HFF-Myc (cell line): ENCODE measurements around the gene CNBD2.
"Not testable (repeated sequence)": the region's sequence is repeated elsewhere in the genome, so short reads cannot be mapped to it uniquely, and the experiment has no call there.

ENCODE experiments used
- DNase-seq: peaks from one replicate; pipeline ENCODE4 v3.0.0-alpha.2; 2011; ENCODE audit warnings: low read depth; ENCODE audit errors: extremely low read depth
- H3K4me3 ChIP-seq: replicated peaks from 2 replicates; pipeline ENCODE4 v1.5.1; 2011; ENCODE audit warnings: low read depth, mild to moderate bottlenecking, control low read depth, low read length
- TF ChIP-seq, protein P1 (sequence below): IDR thresholded peaks from 2 replicates; pipeline ENCODE4 v1.5.1; 2012; ENCODE audit warnings: mild to moderate bottlenecking, low read depth, low read length, control low read depth; ENCODE audit errors: missing control alignments

The CNBD2 gene

DNA sequence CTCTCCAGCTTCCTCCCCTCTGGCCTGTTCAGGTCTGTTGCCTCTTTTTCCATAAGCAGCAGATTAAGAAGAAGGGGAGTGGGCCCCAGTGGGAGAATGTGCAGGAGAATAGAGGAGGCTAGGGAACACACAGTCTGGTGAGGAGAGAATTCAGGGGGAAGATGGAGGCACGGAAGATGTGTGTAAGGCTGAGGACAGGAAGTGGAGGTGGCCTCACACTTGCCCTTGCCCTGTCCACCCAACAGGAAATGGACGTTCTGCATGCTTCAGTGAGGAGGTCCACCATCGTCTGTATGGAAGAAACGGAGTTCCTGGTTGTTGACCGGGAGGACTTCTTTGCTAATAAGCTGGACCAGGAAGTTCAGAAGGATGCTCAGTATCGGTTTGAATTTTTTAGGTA lies 16.0 kb downstream of the CNBD2 start:
- TF ChIP-seq, protein P1, sequence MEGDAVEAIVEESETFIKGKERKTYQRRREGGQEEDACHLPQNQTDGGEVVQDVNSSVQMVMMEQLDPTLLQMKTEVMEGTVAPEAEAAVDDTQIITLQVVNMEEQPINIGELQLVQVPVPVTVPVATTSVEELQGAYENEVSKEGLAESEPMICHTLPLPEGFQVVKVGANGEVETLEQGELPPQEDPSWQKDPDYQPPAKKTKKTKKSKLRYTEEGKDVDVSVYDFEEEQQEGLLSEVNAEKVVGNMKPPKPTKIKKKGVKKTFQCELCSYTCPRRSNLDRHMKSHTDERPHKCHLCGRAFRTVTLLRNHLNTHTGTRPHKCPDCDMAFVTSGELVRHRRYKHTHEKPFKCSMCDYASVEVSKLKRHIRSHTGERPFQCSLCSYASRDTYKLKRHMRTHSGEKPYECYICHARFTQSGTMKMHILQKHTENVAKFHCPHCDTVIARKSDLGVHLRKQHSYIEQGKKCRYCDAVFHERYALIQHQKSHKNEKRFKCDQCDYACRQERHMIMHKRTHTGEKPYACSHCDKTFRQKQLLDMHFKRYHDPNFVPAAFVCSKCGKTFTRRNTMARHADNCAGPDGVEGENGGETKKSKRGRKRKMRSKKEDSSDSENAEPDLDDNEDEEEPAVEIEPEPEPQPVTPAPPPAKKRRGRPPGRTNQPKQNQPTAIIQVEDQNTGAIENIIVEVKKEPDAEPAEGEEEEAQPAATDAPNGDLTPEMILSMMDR: no peak
- no peak for DNase-seq
- H3K4me3 ChIP-seq: no peak overlapping the region

DNA sequence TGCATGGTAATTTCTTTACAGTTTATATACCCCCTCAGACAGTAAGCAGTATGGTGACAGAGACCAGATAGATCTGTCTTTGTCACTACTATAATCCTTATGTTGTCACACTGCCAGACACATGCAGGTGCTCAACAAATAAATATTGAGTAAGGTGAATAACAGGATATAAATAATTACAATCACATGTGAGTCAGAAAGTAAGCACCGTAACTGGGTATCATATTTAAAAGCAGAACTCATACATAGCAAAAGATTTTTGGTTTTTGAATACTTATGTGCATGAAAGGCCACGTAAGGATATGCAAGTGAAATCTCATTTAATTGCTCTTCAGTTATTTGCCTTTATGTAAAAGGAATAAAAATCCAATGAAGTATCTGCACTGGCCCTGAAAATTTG lies 17.4 kb downstream of the CNBD2 start:
- TF ChIP-seq, protein P1: no peak
- H3K4me3 ChIP-seq: no peak overlapping the region
- DNase-seq: no peak

DNA sequence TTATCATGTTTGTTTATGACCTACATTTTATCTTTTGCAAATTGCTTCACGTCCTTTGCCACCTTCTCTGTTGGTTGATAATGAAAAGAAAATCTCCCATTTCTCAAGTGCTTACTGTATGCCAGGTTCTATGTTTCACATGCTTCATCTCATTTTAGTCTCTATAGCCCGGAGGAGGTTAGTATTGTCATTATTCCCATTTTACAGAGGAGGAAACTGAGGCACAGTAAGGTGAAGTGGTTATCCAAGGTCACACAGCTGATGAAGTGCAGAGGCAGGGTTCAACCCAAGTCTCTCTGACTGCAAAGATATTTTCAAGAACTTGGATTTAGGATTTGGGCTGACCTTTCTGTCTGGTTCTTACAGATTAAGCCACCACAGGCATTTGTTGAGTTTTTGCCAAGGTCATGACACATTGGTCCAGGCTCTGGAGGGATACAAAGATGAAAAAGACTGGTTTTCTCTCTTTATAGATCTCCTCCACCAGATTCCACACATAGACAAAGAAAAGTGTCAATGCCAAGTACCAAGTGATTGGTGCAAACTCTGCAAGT lies 20.6 kb downstream of the CNBD2 start:
- no peak for DNase-seq
- TF ChIP-seq, protein P1: no peak

DNA sequence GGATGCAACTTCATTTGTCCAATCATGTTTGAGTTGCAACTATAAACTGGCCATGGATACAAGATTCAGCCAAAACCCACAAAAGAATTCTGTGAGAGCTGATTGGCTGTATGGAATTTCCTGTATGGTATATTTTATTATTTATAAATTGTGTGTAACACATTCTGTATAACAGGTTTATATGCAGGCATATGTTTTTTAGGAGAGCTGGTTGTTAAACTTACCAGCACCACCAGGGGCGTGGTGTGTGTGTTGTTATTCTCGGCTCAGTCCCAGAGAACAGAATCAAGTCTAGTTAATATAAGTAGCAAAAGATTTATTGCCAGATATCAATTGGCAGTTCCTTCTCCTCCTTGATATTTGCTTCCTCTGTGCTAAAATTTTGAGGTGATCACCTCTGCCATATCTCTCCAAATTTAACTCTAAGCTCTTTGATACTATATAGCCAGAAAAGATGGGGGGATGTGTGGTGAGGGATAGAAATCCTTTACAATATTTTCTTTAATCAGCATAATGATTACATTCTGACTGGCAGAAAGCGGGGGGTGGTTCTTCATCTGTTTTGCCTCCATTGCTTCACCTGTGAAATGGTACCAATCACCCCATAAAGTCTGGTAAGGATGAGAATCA lies 22.9 kb downstream of the CNBD2 start:
- DNase-seq: no peak
- H3K4me3 ChIP-seq: no peak overlapping the region
- TF ChIP-seq, protein P1: peak; percentile 47

More for the DNA sequence above, 20.6 kb downstream of the CNBD2 start:
- no peak overlapping the region for H3K4me3 ChIP-seq

DNA sequence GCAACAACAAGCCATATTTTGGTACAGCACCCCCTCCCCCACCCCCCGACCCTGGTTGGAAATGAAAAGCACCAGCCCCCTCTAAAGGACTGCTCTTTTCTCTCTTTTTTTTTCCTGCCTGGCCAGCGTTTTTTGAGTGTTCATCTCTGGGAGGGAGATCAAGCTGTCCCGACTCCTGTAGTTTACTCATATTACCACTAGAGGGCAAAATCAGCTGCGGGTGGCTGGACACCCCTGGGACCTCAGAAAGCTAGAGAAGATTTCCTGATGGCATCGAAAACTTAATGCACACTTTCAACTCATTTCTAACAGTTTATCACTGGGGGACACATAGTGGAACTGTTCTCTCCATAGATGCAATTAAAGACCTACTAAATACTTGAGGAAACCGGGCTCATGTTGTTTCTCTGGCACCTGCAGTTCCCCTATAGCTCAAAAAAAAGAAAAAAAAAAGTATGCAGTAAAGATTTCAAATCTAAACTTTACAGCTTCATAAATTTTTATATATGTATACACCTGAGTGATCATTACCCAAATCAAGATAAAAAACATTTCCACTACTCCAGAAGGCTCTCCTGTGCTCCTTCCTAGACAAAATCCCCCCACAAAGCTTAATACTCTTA lies 24.4 kb downstream of the CNBD2 start:
- no peak overlapping the region for H3K4me3 ChIP-seq
- TF ChIP-seq, protein P1: peak; percentile 87
- peak; percentile 56 for DNase-seq

DNA sequence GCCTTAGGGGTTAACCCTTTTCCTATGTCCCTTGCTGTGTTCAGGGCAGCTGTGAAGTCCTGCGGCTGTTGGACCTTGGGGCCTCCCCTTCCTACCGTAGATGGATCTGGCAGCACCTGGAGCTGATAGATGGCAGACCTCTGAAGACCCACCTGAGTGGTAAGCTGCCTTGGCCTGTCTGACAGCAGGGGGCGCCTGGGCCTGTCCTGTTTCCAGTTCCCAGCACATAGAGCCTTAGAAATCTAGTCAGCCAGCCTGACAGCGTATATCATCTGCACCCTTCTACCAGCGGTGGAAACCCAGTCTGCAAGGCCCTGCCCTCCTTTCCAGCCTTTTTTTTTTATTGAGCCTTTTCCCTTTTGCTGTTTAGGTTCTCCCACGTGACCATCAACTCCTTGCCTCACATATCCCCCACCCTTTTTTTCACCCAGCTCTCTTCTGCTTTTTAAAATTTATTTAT lies 26.6 kb downstream of the CNBD2 start:
- H3K4me3 ChIP-seq: no peak overlapping the region
- TF ChIP-seq, protein P1: peak; percentile 97
- DNase-seq: peak; percentile 56

DNA sequence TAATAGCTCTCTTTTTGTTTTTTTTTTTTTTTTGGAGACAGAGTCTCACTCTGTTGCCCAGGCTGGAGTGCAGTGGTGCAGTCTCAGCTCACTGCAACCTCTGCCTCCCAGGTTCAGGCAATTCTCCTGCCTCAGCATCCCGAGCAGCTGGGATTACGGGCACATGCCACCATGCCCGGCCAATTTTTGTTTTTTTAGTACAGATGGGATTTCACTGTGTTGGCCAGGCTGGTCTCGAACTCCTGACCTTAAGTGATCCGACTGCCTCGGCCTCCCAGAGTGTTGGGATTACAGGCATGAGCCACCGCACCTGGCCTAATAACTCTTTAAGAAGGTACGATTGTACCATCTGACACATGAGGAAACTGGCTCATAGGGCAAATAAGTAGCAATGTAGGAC lies 28.1 kb downstream of the CNBD2 start:
- not testable (repeated sequence) for H3K4me3 ChIP-seq, DNase-seq

DNA sequence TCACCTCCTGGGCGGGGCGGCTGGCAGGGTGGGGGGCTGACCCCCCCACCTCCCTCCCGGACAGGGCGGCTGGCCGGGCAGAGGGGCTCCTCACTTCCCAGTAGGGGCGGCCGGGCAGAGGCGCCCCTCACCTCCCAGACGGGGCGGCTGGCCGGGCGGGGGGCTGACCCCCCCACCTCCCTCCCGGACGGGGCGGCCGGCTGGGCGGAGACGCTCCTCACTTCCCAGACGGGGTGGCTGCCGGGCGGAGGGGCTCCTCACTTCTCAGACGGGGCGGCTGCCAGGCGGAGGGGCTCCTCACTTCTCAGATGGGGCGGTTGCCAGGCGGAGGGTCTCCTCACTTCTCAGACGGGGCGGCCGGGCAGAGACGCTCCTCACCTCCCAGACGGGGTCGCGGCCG lies 32.9 kb downstream of the CNBD2 start:
- not testable (repeated sequence) for H3K4me3 ChIP-seq, DNase-seq
